ENCODE measurements around the gene MIF4GD.
"Not testable (repeated sequence)": the region's sequence is repeated elsewhere in the genome, so short reads cannot be mapped to it uniquely, and the experiment has no call there.

MIF4GD gene, protein sequence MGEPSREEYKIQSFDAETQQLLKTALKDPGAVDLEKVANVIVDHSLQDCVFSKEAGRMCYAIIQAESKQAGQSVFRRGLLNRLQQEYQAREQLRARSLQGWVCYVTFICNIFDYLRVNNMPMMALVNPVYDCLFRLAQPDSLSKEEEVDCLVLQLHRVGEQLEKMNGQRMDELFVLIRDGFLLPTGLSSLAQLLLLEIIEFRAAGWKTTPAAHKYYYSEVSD
- 15.4 to 22.3 (median 20.7) reads per million in 4 donors for total RNA-seq

DNA sequence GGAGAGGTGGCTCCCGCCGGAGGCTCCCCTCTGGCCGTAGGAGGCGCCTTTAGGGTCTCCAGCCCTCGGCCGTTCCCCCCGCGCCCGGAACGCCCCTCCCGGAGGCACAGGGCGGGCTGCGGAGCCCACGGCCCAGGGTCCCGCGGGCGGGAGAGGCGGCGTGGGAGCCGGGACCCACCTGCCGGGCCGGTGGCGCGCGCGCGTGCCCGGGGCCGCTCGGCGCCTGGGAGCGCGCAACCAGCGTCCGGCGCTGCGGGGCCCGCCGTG is at the start of gene MIF4GD:
TSS of gene MIF4GD (minus strand) at position 266 of the 267 bp plus-strand sequence. CDS start 1,036 bp downstream, outside the sequence.
- DNase-seq: no peak

DNA sequence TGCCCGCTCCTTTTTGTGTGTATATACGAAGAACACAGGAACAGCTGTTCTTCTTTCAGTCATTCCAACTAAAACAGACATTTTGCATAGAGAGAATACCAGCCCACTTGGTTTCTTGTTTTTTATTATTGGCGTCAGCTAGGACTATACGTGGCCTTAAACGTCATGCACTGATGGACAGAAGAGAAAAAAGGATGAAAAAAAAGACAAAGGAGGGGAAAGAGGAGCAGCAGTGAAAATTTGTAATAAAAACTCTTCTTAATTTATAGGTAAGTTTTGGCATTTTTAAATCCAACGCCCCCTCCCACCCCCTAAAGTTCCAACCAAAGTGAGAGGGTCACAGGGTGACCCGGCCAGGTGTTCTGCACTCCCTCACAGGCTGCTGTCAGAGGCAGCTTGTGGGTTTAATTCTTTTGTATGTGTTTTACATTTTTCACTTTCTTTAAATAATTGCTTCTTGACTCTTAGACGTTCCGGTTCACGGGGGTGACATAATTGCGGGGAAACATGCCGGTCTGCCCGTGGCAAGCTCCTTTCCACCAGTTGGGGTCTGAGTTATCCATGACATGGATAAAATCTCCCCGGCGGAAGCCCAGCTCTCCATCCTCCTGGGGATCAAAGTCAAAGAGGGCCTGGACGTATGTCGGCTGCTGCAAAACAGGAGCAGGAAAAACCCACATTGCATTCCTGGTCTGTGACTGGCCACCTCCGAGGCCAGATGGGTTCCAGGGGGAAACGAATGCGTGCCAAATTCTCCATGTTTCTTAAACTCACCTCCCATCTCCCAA is 49.1 kb upstream of the MIF4GD start:
- DNase-seq: no peak

DNA sequence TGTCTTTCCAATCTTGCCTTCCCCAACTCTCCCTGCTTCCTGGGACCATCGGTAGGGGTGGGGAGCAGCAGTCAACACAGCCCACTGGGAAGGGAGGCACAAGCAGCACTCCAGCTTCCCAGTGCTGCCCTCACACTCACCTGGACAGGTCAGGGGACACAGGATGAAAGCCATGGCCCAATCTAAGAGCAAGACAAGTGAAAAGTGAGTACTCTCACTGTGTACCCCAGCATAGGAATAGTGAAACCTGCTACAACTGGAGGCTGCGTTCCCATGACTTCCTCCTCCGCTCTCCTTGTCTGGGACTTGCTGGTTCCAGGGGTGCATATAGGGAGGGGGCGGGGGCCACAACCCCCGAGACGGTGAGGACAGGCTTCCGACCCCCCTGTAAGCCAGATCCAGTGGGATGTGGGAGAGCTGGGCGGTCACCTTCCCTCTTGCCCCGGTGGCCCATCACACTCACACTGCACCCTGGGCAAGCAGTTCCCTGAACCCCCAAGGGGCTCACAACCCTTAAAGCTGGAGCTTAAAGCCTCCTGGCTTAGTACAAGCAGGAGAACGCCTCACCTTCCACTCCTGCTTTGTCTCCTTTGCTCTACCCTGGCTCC is 47.7 kb upstream of the MIF4GD start:
- no peak for DNase-seq

DNA sequence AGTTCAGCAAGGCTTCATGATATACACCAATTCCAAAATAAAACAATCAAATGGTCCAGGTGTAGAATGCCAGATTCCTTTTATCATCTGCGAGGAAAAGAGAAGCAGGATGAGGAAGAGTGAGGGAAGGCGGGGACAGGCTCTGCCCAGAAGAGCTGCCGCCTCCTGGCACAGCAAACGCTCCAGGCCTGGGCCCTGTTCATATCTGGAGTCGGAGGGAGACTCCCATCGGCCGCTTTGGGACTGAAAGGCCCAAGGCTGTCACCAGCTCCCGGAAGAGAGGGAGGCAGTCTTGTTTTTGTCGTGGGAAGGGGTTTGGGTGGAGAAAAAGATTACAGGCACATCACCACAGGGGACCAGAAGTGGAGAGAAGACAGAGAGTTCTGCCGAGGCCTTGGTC is 47.2 kb upstream of the MIF4GD start:
- DNase-seq: no peak

DNA sequence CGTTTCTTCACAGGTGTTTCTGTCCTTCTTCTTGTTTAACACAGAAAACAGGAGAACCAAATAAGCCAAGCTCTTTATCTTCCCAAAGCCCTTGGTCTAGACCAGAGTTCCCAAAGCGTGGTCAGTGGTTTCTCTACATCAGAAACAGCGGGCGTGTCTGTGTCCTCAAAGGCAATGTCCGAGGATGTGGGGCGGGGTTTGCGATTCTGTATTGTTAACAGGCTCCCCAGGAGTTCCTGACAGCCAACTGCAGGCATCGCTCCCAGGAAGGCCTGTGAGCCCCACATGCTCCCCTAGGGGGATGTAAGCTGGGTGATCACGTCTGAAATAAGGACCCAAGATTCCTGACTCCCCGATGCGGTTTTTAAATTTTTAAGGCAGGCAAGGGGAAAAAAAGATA is 46.6 kb upstream of the MIF4GD start:
- DNase-seq: no peak

DNA sequence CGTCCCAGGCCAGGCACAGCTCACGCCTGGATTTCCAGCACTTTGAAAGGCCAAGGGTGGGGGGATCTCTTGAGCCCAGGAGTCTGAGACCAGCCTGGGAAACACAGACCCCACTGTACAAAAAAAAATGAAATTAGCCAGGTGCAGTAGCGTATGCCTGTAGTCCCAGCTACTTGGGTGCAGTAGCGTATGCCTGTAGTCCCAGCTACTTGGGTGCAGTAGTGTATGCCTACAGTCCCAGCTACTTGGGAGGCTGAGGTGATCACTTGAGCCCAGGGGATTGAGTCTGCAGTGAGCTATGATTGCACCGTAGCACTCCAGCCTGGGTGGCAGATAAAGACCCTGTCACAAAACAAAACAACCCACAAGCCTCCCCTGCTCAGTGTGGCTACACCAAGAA is 45.2 kb upstream of the MIF4GD start:
- DNase-seq: no peak

DNA sequence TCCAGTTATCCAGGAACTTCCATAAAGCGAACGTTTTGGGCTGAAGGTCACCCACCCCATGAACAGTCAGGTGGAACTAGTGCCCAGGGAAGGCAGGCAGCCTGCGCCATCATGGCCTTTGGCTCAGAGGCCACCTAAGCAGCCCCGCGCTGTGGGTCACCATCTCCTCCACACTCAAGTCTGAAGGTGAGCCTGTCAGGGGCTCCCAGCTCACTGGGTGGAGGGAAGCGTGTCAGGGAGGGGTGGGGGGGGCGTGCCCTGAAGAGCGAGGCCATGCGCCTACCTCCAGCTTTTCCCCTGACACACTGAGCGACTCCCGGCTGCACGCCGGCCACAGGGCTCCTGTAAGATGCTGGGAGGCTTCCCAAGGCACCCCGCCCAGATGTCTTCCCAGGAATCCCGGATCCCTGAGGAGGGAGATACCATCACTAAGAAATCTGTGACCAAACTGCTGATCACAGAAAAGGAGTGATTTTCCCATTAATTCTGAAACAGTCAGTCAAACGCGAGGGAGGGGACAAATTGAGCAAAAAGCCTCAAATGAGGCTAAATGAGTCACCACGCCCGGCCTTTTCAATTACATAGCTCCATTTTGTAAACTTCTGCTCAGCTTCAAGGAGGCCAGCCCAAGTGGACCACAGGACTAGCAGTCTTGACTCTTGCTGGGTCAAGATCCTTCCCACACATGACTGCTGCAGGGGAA is 44.7 kb upstream of the MIF4GD start:
- DNase-seq: peak in 1 of 5 donors; percentile 40

DNA sequence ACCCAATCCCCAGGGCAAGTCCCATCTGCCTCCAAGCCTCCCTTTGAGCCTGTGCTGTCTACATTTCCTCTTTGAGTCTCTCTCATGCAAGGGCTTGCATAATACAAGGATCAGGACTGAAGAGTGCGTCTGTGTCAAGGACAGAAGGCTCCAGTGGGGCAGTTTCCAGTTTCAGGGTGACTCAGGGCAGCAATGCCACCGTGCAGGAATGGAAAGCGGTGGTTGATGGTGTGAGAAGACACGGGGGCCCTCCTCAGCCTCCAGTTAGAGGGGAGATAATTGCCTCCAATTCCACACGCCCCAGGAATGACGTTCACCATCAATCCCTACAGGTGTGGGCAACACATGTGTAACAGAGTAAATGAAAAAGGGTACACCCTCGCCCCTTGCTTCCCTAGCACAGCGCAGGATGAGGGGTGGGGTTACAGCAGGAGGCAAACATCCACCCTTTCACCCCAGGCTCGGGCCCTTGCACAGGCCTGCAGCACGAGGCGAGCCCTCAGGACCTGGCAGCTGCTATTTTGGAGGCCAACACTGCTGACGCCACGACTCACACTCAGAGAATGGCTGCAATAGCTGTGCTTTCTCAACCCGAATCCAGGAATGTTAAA is 43.0 kb upstream of the MIF4GD start:
- no peak for DNase-seq

DNA sequence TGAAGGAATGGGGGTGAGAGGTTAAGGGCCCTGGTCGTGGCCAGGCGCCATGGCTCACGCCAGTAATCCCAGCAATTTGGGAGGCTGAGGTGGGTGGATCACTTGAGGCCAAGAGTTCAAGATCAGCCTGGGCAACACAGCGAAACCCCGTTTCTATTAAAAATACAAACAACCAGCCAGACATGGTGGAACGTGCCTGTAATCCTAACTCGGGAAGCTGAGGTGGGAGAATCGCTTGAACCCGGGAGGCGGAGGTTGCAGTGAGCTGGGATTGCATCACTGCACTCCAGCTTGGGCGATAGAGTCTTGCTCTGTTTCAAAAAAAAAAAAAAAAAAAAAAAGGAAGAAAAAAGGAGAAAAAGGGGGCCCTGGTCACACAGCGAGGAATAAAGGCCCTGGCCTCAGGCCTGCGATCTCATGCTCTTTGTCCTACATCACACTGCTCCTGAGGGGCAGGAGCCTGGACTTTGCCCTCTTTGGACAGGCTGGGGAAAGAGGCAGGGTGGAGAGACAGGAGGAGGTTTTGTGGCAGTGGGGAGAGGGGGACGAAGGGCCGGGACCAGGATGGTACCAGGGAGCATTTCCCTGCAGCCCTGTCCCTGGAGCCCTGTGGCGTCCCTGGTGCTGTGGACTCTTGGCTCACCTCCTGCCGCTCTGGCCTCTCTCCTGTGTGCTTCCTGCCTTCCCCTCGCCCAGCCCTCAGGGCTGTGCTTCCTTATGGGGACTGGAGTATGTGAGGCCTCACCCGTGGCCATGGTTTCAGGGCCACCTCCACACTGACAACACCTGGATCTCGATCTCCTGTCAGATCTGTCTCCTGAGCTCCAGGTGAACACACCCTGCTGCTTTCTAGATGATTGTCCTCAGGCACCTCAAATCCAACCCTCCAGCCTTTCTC is 38.0 kb upstream of the MIF4GD start:
- no peak for DNase-seq

DNA sequence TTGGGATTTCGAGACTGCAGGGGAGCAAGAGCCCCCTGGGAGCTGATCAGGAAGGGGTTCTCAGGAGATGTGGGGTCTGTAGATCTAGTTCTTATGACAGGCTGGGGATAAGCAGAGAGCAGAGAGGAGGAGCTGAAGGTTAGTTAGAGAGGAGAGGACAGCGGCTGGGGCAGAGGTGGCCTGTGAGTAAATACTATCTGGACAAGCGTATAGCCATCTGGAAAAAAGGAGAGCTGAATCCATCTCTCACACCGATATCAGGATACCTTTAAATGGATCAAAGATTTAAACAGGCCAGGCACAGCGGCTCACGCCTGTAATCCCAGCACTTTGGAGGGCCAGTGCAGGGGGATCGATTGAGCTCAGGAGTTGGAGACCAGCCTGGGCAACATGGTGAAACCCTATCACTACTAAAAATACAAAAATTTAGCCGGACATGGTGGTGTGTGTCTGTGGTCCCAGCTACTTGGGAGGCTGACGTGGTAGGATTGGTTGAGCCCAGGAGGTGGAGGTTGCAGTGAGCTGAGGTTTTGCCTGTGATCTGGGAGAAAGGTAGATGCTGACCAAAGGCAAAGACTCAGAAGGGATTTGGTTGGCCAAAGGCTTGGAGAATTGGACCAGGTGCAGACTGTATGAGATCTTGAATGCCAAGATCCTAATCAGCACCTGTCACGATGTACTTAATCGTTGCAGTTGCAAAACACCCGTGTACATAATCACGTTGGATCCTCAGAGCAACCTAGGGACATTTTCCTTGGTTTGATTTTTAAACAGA is 37.1 kb upstream of the MIF4GD start:
- DNase-seq: no peak

DNA sequence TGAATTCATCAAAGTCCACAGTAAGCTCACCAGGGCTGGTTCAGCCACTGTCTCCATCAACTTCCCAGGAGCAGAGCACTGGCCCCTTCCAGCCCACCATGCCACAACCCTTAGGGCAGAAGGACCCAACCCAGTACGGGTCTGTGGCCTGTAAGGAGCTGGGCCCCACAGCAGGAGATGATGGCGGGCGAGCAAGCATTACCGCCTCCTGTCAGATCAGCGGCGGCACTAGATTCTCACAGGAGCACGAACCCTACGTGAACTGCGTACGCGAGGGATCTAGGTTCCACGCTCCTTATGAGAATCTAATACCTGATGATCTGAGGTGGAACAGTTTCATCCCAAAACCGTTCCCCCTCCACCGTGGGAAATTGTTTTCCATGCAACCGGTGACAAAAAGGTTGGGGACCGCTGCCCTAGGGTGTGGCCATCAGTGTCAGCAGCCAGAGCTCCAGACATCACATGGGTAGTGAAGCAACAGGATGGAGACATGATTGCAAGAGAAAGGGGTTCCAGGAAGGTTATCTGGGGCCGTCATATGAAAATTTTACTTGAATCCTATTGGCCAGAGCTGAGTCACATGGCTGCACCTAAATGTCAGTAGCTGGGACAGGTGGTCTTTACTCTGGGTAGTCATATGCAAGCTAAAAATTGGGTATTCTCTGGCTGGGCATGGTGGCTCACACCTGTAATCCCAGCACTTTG is 30.6 kb upstream of the MIF4GD start:
- no peak for DNase-seq

DNA sequence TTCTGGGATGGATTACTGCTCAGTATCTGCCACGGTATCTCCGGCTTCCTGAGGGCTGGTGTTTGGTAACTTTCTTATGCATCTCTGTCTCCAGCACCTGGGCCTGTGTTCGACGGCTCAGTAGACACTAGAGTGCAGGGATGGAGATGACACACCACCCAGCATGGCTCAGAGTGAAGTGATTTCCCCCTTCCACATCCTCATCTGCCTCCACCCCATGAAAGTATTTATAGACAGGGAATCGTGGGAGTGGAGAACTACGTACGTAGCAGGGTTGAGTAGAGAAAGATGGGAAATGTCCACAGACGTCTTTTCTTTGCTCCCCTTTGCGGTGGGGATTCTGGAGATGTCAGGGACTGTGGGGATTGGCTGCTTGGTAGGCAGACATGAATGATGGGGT is 30.0 kb upstream of the MIF4GD start:
- DNase-seq: no peak

DNA sequence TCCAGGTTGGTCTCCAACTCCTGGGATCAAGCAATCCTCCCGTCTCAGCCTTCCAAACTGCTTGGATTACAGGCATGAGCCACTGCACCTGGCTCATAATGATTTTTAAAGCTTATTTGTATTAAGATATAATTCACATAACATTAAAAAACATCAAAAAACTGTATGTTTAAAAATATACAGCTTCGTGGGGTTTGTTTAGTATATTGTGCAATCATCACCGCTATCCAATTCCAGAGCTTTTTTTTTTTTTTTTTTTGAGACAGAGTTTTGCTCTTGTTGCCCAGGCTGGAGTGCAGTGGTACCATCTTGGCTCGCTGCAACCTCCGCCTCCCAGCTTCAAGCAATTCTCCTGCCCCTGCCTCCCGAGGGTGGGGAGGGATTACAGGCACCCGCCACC is 29.2 kb upstream of the MIF4GD start:
- DNase-seq: no peak

DNA sequence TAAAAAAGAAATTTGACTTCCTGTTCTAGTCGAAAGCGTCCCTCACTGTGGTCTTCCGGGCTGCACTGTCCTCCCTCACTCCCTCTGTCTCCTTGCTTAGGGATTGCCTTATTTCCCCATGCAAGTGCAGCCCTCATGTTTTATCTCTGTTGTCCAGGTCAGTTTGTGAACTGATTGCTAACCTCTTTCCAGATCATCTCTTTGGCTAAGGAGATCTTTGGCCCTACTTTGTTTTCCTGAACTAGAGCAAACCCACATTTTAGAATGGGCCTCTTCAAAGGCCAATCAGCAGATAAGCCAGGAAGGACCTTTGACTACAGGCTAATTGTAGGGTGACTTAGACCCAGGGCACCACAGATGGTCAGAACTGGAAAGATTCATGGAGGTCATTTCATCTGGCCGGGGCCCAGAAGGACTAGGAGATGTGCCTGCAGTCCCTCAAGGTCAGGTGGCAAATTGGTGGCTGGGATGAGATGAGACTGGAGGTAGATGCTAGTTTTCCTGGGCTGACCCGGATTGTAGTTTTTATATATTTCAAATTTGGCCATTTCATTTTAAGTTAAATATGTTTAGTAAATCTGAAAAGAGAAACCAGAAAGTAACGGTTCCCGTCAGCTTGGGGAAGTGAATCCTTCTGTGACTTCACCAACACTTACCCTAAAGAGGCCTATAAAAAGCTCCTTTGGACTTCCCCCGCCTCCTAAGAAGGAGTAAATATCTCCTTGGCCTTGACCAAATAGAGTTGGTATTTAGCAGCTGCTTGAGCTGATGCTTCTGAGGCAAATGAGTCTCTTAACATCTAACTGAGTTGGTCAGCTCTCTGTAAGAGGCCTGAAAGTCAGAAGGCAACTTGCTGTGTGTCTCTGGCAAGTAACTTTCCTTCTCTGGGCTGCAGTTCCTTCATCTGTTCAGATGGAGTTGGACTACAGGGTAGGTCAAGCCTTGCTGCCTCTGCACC is 24.4 kb upstream of the MIF4GD start:
- DNase-seq: peak in 1 of 5 donors; percentile 75

DNA sequence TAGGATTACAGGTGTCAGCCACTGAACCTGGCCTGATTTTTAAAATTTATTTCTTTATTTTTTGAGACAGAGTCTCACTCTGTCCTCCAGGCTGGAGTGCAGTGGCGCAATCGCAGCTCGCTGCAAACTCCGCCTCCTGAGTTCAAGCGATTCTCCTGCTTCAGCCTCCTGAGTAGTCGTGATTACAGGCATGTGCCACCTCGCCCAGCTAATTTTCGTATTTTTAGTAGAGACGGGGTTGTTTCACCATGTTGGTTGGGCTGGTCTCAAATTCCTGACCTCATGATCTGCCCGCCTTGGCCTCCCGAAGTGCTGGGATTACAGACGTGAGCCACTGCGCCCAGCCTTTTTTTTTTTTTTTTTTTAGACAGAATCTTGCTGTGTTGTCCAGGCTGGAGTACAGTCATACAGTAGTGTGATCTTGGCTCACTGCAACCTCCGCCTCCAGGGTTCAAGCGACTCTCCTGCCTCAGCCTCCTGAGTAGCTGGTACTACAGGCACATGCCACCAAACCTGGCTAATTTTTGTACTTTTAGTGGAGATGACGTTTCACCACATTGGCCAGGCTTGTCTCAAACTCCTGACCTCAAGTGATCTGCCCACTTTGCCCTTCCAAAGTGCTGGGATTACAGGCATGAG is 21.9 kb upstream of the MIF4GD start:
- not testable (repeated sequence) for DNase-seq

DNA sequence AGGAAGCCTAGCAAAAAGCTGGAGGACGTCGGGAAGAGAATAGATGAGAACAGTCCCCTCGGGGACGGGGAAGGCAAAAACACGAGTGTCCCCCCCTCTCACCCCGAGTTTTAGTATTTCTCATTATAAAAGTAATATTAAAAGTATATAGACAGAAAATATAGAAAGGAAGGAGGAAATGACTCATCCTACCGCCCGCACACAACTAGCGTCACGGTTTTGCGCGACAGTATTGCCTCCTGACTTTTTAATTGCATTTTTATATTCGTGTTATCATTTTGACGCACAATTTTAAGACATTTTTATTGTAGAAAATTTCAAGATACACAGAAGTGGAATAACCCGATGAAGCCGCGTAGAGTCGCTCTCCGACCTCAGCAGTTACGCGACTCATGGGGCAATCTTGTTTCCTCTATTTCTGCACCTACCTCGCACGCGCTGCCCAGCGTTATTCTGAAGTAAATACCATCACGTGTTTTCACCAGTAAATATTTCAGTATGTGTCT is 18.9 kb upstream of the MIF4GD start:
- peak in 4 of 5 donors; percentile 46 to 84 (median 56) for DNase-seq

DNA sequence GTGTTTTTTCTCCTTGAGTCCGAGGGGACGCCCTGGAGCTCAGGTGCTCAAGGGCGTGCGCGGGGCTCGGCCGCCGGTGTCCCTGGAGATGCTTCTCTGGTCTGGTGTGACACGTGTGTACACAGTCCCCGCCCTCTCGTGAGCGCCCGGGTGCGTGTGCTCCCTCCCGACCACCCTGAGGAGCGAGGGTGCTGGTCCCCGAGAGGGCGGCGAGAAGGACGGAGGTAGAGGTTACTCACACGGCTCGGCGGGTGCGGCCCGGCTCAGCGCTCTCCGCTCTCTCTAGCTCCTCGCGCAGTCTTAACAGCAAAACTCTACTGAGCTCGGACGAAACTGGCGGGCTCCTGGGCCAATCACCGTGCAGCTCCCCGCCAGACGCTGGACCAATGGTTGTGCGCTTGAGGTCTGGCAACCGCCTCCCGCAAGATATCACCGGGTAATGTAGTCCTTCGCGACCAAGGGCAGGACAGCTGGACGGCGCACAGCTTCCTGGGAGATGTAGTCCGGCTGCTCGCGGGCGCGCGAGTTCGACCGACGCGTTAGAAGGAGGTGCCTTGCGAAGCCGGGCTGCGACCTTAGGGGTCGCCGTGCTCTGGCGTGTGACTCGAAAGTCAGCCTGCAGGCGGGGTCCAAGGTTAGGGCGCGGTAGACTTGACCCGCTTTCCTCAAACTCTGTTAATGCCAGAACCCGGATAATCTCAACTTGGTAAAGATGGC is 18.2 kb upstream of the MIF4GD start, which contains the start of gene SLC25A19:
TSS of gene SLC25A19 (minus strand) at position 319 of the 717 bp plus-strand sequence. CDS start 2,669 bp downstream, outside the sequence.
- peak; percentile 94 to 99 (median 97) for DNase-seq

DNA sequence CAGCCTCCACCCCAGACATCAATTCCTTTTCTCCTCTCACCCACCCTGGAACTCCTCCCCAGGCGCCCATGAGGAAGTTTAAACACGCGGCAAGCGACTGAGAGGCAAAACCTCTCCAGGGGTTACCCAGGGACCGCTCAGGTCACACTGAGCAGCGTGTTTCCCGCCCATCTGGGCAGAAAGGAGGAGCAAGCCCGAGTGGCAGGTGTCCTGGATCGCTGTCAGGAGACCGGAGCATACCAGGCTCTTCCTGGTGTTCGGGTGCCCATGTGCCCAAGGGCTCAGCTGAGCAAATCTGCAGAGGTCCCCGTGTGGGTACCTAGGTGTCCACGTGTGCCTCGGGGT is 17.7 kb upstream of the MIF4GD start:
- DNase-seq: no peak
